ENCODE results near the gene EIF3B.
"Not testable (repeated sequence)": the region's sequence is repeated elsewhere in the genome, so short reads cannot be mapped to it uniquely, and the experiment has no call there.

The EIF3B gene

DNA sequence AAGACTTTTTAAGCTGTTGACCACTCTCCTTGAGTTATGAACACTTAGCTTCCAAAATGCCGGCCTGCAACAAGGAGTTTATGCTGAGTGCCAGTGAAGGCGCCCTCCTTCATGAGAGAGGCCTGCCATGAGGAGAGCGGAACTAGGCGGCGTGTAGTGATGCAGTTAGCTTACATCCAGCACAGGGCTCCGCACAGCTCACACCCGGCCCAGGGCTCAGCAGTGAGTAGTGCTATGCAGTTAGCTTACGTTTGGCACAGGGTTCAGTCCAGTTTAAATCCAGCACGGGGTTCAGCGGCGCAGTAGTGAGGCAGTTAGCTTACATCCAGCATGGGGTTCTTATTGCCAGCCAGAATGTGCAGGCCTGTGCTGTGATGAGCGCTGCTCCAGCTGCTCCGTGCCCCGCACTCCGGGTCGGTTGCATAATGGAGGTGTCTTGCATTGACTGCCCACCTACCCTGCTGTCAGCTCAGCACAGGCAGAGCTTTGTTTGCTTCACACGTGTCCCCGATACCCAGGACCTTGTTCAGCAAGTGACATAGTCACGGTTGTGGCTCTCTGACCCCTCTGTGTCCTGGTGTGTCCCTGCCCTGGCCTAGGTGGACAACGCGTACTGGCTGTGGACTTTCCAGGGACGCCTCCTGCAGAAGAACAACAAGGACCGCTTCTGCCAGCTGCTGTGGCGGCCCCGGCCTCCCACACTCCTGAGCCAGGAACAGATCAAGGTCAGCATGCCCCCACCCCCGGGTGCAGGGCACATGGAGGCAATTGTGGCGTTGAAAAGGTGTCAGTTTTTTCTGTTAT is 21.9 kb downstream of the EIF3B start:
- DNase-seq (ENCODE audit: low read depth) = no peak

DNA sequence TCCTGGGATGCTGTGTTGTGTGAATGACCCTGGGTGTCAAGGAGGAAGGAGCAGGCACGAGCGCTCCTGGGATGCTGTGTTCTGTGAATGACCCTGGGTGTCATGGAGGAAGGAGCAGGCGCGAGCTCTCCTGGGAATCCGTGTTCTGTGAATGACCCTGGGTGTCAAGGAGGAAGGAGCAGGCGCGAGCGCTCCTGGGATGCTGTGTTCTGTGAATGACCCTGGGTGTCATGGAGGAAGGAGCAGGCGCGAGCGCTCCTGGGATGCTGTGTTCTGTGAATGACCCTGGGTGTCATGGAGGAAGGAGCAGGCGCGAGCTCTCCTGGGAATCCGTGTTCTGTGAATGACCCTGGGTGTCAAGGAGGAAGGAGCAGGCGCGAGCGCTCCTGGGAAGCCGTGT is 22.9 kb downstream of the EIF3B start:
- not testable (repeated sequence) for DNase-seq (ENCODE audit: low read depth)

DNA sequence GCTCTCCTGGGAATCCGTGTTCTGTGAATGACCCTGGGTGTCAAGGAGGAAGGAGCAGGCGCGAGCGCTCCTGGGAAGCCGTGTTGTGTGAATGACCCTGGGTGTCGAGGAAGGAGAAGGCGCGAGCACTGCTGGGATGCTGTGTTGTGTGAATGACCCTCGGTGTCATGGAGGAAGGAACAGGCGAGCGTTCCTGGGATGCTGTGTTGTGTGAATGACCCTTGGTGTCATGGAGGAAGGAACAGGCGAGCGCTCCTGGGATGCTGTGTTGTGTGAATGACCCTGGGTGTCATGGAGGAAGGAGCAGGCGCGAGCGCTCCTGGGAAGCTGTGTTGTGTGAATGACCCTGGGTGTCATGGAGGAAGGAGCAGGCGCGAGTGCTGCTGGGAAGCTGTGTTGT is 23.5 kb downstream of the EIF3B start:
- not testable (repeated sequence) for DNase-seq (ENCODE audit: low read depth)

DNA sequence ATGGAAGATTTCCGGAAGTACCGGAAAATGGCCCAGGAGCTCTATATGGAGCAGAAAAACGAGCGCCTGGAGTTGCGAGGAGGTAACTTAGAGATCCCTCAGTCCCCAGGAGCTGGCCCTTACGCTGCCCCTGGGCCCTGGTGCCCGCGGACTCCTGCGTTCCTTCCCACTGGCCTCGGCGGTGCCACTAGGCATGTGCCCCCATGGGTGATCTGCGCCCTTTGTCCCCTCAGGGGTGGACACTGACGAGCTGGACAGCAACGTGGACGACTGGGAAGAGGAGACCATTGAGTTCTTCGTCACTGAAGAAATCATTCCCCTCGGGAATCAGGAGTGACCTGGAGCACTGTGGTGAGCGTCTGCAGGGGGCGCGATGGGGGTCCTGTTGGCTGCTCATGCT is 24.5 kb downstream of the EIF3B start:
- no peak for DNase-seq (ENCODE audit: low read depth)

DNA sequence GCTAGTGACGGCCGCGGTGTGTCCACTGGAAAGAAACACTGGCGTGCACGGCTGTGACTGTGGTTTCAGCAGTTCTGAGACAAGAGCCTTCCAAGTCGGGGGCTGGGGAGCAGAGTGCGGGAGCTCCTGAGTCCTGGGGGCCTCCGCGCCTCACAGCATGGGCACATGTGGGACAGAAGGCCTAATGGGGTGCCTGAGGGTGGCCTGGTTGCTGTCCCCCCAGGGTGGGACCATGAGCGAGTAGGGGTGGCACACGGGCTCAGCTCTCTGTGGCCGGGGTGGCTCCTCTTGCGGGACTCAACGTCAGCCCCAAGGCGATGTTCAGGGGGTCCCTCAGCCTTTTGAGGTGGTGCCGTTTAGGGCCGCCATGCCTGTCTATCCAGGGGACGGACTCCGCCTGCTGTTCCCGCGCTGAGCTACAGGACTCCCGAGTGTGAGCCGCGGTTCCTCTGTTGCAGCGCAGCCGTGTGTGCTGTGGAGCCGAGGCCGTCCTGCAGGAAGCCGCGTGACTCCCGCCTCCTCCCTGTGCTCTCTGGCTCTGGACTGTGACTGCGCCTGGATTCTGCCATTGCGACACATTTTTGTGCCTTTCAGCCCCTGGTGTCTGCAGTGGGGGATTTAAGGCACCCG is 25.3 kb downstream of the EIF3B start:
- DNase-seq (ENCODE audit: low read depth) = no peak

DNA sequence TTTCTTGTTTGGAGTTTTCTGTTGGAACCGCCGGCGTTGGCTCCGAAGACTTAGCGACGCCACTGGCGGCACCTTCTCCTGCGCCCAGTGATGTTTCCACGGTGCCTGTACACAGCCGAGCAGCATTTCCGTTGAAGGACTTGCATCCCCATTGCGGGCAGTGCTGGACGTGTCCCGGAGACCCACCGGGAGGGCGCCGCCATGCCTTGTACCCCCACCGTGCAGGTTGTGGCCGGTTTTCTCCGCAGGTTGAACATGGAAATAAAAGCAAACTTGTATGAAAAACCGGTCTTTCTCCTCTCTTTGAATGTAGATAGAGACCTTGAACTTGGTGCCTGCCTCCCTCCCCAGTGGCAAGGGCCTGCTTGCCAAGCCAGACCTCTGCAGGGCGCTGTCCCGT is 25.8 kb downstream of the EIF3B start:
- DNase-seq (ENCODE audit: low read depth) = no peak

DNA sequence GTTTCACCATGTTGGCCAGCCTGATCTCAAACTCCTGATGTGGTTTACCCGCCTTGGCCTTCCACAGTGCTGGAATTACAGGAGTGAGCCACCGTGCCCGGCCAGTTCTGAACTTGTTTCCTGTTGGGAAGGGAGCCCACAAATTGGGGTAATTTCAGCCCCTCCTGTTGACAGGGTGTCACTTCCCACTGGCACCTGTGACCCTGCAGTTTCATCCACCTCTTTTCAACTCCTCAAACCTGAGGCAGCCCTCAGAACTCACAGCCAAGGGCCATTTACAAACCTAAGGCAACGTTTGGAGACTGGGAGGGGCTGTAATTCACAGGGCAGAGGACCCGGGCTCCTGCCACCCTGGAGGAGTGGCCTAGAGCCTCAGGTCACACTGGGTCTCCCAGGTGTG is 26.6 kb downstream of the EIF3B start:
- DNase-seq (ENCODE audit: low read depth) = no peak

DNA sequence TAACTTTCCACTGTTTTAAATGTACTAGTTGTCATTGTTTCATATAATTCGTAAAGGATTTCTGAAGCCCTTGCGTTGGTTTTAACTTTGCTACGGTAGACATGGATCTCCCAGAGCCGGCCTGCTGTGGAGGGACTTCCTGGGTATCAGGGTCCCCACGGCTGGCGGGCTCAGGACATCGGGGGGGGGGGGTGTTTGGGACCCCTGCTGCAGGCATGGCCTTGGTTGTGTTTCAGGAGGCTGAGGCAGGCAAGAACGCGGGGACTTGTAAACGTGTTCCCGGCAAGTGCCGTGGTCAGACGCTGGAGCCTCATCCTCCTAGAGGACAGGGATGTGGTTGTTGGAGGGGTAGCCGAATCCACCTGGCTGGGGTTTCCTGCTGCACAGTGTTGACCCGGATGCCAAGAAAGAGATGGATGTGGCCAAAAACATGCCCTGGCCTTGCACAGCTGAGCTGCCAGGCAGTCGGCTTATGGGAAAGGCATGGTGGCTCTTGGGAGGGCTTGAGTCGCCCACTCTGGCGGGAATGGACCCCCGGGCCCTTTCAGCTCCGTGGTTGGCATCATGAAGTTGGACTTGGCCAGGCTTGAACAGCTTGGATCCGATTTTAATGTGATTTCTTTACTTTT is 27.4 kb downstream of the EIF3B start:
- DNase-seq (ENCODE audit: low read depth) = no peak

DNA sequence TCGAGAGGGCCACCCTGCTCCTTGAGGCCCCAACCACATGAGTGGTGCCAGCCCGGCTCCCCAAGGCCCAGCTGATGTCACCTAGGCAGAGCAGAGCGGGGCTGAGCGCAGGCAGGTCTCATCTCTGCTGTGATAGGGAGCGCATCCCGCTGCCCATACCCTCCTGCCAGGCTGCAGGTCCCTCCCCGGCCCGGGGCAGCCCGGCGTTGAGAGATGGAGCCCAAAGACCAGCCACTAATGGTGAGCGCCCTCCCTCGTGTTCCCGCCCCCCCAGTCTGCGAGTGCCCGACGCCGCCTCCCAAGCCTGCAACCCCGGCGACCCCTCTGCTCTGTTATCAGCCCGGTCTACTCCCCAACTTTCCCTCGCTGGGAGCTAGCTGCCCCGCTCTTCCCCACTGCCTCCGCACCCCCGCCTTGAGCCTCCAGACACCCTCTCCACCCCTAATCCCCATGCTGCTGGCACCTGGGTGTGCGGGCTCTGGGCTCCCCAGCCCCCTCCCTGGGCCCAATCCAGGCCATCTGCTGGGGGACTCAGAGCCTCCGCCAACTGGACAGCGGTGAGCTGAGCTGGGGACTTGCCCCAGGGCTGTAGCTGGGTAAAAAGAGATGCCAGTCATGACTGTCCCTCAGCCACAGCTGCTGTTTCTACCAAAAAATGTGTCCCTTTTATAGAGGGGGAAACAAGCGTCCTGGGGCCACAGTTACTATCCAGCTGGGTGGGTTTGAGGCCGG is 29.1 kb downstream of the EIF3B start:
- DNase-seq (ENCODE audit: low read depth) = no peak

DNA sequence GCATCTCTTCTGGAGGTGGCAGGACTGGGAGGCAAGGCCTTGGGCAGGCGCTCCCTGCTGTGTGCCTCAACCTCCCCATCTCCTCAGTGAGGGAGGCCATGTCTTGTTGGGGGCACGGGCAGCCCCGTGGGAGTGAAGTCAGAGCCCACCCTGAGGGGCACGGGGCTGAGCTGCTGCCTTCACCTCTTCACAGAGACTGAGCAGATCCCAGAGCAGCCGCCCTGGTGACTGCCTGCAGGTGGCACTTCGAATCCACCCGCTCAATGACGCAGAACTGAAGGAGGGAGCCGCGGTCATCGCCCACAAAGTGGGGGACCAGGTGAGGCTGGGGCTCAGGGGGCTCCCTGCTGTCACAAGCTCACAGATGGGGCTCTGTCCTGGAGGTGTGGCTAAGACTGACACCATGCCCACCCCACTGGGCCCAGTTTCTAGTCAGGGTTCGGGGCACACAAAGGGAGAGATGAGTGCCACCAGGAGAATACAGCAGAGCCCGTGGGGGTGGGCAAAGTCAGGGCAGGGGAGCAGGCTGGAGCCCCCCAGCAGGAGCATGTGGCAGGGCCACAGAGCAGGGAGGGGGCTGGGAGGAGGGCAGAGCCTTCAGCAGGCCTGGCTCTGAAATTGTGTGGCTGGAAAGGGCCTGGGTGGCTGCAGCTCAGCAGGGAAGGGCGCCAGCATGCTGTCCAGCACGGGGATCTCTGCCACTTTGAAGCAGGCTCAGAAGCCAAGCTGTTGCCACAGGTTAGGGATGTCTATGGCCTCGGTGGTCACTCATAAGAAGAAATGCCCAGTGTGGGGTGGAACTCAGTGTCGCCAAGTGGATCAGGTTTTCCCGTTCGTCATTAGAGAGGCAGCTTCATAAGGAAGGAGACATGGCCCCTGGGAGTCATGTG is 30.0 kb downstream of the EIF3B start:
- DNase-seq (ENCODE audit: low read depth) = no peak

DNA sequence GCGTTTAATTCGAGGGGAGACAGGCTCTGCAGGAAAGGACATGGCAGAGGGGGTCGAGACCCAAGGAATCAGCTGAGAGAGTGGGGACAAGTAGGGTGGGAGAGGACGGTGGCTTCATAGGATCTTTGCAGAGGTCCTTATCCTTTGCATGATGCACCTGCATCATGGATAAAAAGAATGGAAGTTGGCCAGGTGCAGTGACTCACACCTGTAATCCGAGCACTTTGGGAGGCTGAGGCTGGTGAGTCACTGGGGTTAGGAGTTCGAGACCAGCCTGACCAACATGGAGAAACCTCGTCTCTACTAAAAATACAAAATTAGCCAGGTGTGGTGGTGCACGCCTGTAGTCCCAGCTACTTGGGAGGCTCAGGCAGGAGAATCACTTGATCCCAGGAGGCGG is 31.5 kb downstream of the EIF3B start:
- DNase-seq (ENCODE audit: low read depth) = not testable (repeated sequence)

DNA sequence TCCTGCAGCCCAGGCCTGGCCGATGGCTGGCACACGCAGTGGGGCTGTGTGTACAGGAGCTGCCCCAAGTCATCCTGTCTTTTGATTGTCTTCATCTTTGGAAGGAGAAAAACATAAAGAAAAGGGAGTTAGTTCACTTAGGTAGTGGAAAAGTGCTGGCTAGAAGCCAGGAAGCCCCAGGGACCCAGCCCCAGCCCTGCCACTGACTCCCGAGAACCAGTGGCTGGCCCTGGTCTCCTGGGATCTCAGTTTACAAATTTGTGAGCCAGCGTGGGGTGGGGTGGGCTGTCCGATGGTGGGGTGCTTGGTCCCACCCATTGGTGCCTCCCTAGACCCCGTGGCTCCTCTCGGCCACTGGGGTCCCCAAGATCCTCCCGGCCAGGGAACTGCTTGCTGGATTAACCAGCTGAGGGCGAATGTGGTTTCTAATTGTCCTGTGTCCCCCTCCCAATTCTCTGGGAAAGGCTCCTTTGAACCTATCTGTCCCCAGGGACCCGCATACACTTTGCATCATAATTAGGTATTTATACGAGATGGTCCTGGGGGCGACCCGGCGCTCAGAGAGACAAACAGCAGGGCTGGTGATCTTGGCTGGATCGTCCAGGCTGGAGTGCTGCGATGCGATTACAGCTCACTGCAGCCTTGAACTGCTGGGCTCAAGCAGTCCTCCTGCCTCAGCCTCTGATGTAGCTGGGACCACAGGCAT is 32.5 kb downstream of the EIF3B start:
- DNase-seq (ENCODE audit: low read depth) = no peak

DNA sequence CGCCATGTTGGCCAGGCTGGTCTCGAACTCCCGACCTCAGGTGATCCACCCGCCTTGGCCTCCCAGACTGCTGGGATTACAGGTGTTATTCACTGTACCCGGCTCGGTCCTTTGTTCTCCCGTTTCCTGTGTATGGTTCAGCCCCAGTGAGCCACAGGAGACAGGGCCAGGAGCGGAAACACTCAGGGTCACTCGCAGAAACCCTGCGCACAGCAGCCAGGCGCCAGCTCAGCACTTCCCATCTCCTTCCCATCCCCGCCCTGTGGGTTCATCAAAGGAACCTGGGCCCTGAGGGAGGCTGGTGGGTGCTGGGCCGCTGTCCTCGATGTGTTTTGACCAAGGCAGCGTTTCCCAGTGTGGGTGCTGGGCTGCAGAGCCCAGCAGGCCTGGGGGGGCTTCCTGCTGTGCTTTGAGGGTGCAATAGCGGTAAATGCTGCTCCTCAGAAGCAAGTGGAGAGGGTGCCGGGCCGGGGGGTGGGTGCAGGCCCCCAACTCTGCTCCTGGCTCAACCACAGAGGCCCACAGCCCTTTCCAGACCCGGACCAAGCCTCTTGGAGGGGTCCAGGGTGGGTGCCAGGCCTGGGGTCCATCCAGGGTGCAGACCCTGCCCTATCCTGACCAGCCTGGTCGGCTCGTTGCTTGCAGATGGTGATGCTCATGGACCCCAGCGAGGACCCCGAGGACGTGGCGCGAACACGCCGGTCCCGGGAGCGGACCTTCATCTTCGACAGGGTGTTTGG is 33.4 kb downstream of the EIF3B start:
- no peak for DNase-seq (ENCODE audit: low read depth)

DNA sequence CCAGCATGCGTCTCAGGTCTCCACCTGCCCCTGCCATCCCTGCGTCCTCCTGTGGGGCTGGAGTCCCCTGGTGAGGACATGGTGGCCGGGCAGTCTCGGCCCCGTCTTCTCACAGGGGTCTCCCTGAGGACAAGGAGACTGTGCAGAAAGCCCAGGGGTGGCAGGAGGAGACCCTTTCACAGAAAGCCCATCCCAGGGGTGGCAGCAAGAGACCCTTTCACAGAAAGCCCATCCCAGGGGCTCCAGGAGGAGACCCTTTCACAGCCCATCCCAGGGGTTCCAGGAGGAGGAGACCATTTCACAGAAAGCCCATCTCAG is 34.0 kb downstream of the EIF3B start:
- DNase-seq (ENCODE audit: low read depth) = no peak

DNA sequence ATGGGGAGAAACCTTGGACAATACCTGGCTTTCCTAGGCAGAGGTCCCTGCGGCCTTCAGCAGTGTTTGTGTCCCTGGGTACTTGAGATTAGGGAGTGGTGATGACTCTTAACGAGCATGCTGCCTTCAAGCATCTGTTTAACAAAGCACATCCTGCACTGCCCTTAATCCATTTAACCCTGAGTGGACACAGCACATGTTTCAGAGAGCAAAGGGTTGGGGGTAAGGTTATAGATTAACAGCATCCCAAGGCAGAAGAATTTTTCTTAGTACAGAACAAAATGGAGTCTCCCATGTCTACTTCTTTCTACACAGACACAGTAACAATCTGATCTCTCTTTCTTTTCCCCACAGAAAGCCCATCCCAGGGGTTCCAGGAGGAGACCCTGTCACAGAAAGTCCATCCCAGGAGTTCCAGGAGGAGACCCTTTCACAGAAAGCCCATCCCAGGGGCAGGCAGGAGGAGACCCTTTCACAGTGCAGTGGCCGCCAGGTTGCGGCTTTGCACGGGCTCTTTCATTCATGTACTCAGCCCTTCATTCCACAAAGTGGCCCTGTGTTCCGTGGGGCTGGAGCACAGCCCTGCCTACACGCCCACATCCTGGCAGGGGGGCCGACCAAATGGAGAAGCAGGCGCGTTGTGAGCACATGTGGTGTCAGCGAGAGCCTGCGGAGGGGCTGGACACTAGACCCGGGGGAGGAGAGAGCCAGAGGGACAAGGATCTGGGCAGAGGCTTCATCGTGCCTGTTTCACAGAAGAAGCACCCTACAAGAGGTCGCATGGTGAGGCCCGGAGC is 35.6 kb downstream of the EIF3B start:
- not testable (repeated sequence) for DNase-seq (ENCODE audit: low read depth)

DNA sequence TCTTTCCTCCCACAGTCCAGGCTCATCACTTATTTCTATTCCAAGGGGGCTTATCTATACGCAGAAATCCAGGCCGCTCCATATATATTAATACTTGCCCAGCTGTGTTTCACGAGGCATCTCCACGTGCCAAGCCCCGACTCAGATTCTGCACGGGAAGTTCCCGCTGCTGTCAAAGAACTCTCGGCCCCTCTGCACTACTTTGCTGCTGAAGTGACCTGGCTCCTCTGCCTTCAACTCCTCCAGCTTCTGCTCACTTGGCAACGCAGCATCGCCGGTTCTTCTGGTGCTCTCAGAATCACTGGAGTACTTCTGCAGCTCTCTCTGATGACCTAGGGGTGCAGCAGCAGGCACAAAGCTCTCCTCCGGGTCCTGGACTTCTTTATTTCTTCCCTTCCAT is 39.1 kb downstream of the EIF3B start:
- no peak for DNase-seq (ENCODE audit: low read depth)

DNA sequence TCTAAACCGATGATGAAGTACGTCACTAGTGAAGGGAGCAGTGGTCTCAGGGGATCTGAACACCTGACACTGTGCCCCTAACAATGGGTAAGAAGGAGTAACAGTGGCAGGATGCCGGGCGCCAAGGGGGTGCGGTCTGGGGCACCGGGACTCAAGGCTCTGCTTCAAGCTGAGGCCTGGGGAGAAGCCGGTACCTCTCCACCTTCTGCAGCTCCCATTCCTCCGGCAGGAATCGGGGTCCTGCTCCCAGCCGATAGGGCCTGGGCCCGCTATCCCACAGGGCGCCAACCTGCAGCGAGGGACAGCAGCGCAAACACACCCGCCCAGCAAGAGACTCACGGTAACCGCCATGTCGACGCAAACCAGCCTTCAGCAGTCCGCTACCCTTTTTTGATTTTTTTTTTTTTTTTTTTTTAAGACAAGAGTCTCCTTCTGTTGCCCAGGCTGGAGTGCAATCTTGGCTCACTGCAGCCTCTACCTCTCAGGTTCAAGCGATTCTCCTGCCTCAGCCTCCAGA is 40.0 kb downstream of the EIF3B start:
- no peak for DNase-seq (ENCODE audit: low read depth)

DNA sequence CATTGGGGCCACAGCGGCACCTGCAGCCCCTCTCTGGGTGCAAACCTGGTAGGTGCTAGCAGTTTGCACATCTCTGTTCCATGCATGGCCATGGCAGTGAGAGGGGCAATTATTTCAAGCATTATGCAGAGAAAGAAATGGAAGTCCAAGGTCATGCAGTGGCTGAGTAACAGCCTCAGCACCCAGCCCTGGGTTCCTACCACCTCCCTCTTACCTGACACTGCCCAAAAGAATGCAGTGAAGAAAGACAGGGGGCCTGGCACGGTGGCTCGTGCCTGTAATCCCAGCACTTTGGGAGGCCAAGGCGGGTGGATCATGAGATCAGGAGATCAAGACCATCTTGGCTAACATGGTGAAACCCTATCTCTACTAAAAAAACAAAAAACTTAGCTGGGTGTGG is 43.9 kb downstream of the EIF3B start:
- no peak for DNase-seq (ENCODE audit: low read depth)

DNA sequence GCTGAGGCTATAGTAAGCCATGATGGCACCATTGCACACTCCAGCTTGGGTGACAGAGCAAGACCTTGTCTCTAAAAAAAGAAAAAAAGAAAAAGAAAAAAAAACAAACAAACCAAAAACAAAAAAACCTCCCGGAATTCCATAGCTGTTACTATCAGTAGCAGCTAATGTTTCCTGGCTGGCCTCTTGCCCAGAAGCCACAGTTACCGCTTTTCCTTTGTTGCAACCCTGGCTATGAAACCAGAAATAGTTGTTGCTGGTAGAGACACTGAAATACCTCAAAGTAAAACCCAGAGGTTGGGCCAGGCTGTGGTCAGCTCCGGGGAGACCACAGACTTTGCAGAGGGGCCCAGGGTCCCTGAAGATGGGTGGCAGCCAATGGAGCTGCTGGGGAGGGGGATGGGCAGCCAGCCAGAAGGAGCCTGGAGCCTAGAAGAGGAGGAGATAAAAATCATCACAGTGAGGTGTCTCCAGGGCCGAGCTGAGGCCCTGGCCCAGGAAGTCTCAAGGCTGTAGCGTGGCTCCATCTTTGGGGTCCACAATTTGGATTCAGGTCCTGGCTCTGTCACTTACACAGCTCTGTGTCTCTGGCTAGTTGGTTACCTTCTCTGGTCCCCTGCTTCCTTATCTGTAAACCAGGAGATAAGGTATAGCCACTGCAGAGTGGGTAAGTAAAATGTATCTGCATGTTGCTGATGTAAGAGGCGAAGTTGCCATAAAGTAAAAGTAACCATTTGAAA is 45.4 kb downstream of the EIF3B start:
- no peak for DNase-seq (ENCODE audit: low read depth)

Measured in stimulated activated CD8-positive, alpha-beta memory T cell treated with anti-CD3 and anti-CD28 coated beads, Interleukin-12 subunit alpha, Interleukin-12 subunit beta, amount 100 ng/mL, for 4 hours (primary cell).